NCI-H1930 (cell line): ENCODE results near the gene SCN7A.
A peak's percentile ranks its signal among the peaks of the same experiment; 100 is the strongest.
"Not testable (repeated sequence)": the region's sequence is repeated elsewhere in the genome, so short reads cannot be mapped to it uniquely, and the experiment has no call there.

Source experiments
- DNase-seq, 2 experiments: peaks; one replicate each; lab custom pipeline; 2025; lab: John Stamatoyannopoulos, UW

Gene SCN7A

DNA sequence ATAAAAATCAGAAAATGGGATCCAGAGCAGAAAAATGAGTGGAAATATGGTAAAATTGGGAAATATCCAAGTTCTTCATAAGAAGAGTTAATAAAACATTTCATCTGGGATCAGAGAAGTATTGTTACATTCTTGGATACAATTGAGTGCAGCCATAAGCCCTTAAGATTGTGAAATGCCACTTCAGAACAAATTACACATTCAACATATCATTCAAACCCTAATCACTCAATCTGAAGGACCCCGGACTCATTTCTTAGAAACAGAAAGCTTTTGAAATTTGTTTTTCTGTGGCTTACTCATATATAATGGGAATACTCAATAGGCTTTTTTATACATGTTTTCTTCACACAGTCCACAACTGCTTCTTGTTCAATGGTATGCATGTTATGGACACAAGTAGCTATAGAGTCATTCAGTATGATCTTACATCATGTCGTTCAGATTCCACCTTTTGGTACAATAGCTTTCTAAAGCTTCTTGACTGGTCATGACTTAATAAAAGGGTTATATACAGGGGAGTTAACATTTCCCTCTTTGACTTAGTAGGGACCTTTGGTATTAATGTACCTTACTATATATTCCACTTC lies 39.9 kb downstream of the SCN7A start:
- DNase-seq: no peak

GRCh38 chr2:166451468-166451867 lies 42.6 kb downstream of the SCN7A start:
- no peak for DNase-seq

- no peak for DNase-seq
These were observed 44.6 kb downstream of the SCN7A start for GRCh38 chr2:166449439-166449838.

DNA sequence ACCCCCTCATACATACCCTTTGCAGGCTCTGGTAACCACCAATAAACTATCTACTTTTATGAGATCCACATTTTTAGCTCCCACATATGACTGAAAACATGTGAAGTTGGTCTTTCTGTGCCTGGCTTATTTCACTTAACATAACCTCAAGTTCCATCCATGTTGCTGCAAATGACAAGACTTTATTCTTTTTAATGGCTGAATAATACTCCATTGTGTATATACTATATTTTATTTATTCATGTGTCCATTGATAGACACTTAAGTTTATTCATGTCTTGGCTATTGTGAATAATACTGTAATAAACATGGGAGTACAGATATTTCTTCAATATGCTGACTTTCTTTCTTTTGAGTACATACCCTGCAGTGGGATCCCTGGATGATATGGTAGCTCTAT lies 45.9 kb downstream of the SCN7A start:
- DNase-seq: no peak

DNA sequence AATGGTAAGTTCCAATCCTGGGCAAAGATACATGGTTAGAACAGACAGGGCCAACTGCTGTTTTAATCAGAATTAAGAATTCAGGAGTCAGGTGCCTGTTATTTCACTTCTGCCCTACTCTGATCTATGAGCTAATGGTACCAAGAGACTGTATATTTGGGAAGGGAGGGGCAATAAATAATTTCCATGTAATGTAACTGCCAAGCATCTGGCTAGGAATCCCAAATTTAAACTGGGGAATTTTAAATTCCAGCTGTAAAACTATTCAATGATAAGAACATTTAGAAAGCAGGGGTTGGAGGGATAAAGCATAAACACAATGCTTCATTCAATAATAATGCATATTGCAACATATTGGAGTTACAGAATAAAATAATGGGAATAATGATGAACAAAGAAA lies 49.7 kb downstream of the SCN7A start:
- no peak for DNase-seq

GRCh38 chr2:166440313-166440712 lies 53.7 kb downstream of the SCN7A start:
- DNase-seq: no peak

GRCh38 chr2:166439078-166439477 lies 55.0 kb downstream of the SCN7A start:
- no peak for DNase-seq

GRCh38 chr2:166436976-166437375 lies 57.1 kb downstream of the SCN7A start:
- DNase-seq: no peak

DNA sequence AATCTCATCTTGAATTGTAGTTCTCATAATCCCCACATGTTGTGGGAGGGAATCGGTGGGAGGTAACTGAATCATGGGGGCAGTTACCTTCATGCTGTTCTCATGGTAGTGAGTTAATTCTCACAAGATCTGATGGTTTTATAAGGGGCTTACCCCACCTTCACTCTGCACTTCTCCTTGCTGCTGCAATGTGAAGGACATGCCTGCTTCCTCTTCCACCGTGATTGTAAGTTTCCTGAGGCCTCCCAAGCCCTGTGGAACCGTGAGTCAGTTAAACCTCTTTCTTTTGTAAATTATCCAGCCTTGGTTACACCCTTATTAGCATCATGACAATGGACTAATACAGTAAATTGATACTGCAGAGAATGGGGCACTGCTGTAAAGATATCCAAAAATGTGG lies 57.9 kb downstream of the SCN7A start:
- no peak for DNase-seq

- no peak for DNase-seq
These were observed 59.6 kb downstream of the SCN7A start for GRCh38 chr2:166434491-166434890.

DNA sequence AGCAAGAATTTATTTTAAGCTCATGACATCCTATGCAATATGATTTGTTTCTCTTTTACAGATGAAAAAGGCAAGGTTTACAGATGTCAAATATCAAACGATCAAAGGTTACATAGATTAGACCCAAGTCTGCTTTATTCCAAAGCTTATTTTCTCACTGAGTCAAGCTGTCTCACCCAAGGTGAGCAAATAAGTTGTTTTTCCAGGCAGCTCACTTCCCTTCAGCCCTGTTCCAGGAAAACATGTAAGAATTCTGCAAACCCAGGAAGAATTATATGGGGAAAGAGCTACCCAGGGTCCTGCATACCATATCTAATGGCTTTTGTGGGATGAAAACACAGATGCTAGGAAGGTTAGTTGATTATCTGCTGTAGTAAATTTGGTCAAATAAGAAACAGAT lies 60.6 kb downstream of the SCN7A start:
- no peak for DNase-seq

DNA sequence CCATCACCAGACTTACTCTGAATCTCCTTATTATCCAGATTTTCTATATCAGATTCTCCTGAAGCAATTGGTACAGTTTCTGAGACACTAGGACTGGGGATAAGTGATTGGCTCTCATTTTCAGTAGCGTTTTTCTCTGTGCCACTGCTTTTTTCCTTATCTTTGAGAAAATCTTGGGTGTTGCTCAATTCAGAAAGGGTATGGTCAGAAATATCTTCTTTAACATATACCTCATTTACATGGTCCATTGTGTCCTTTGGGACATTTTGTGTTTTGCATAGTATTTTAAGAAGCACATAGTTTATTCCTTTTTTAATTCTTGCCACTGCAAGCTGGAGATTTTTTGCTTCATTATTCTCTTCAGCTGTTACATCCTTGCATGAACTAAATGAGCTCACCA lies 61.7 kb downstream of the SCN7A start:
- DNase-seq: no peak

DNA sequence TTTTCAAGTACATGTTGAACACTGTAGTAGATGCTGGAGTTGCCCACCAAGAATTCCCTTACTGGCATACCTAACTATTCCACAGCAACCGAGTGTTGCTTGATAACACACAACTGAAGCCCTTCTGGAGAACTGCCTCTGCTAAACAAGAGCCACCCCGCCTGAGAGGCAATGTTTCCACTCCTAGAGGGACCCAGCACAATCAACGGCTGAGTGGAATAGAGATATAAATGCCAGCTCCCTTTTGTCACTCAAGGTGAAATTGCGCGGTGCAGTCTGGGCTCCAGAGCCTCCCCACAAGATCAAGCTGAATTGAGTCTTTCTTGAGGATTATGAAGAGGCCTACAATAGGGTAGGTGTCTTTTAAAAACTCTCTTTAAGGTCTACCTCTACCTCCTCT lies 69.2 kb downstream of the SCN7A start:
- DNase-seq: no peak

DNA sequence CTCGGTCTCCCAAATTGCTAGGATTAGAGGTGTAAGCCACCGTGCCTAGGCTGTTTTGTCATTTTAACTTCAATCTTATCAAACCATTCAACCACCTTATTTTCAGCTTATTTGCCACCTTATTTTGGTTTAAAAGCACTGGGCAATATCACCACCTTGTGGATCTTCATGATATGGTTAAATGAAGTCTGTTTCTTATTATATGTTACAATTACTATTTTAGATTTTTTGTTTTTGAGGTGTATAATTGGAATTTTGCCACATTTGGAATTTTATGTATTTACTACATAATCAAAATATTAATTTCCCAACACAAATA lies 74.5 kb downstream of the SCN7A start:
- peak; percentile 8 to 10 for DNase-seq

GRCh38 chr2:166418853-166419615 lies 75.0 kb downstream of the SCN7A start:
- no peak for DNase-seq

GRCh38 chr2:166417669-166418068 lies 76.4 kb downstream of the SCN7A start:
- DNase-seq: no peak

- DNase-seq: no peak
These were observed 80.8 kb downstream of the SCN7A start for GRCh38 chr2:166413255-166413654.

GRCh38 chr2:166411473-166412230 lies 82.4 kb downstream of the SCN7A start:
- no peak for DNase-seq

DNA sequence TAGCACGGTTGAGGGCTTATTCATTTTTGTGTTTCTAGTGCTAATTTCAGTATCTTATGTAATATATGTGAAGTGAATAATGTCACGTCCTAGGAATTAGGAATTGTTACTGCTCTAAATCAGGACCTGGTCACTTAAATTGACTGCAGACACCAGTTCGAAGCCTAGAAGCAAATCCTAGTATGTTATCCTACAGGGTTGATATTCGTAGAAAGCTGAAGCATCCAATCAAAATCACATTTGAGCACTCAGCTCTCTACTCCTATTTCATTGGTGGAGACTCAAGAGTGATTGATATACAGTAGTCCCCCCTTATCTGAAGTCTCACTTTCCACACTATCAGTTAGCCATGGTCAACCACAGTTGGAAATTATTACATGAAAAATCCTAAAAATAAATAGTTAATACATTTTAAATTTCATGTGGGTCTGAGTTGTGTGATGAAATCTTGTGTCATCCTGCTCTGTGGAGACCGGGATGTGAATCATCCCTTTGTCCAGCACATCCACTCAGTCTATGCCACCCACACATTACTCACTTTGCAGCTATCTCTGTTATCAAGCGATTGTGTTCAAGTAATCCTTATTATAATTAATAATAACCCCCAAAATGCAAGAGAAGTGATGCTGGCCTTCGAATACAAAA lies 83.1 kb downstream of the SCN7A start:
- no peak for DNase-seq

DNA sequence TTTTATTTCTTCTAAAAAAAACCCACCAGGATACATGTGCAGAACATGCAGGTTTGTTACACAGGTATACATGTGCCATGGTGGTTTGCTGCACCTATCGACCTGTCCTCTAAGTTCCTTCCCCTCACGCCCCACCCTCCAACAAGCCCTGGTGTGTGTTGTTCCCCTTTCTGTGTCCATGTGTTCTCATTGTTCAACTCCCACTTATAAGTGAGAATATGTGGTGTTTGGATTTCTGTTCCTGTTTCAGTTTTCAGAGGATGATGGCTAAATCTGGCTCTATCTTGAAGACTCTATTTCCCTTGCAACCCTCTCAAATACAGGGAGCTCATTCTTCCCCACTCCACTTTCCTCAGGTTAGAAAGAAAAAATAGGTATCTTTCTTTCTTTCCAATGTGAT lies 86.3 kb downstream of the SCN7A start:
- not testable (repeated sequence) for DNase-seq

GRCh38 chr2:166406374-166406773 lies 87.7 kb downstream of the SCN7A start:
- DNase-seq: no peak

DNA sequence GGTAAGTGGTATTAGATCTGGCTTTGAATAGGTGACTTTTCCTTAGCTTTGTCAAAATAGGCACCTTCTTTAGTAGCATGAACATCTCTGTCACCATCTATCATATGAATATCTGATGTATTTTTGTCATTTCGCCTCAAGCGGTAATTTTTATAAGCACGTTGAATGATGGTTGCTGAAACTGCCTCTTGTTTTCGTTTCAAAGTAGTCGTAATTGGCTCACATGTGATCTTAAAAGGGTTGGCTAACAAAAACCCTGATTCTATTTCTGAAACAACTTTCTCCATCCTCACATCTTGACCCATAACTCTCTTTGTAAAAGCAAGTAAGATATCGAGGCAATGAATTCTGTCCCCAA lies 88.5 kb downstream of the SCN7A start:
- DNase-seq: no peak
